GM19324 (cell line): ENCODE data around the gene STK17B.
"Not testable (repeated sequence)": the region's sequence is repeated elsewhere in the genome, so short reads cannot be mapped to it uniquely, and the experiment has no call there.

Source experiments
- ATAC-seq: cut with Tn5 transposase; IDR thresholded peaks from one replicate; pipeline ENCODE4 v1.9.1; 2021; ENCODE audit warnings: mild to moderate bottlenecking, moderate library complexity; ENCODE audit not compliant: unreplicated experiment, low FRiP score

The STK17B gene

GRCh38 chr2:196171248-196171871 is at the start of gene STK17B:
TSS of gene STK17B (minus strand) at chr2:196171578. CDS start at chr2:196163383, 8,195 bp downstream.
- peak; percentile 60 for ATAC-seq

- ATAC-seq, result no peak
Observed at GRCh38 chr2:196220671-196221070, 49.3 kb upstream of the STK17B start.

GRCh38 chr2:196219671-196220070 is 48.3 kb upstream of the STK17B start:
- ATAC-seq, result no peak

- ATAC-seq, result no peak
Observed at GRCh38 chr2:196218106-196218505, 46.7 kb upstream of the STK17B start.

GRCh38 chr2:196217116-196217515 is 45.7 kb upstream of the STK17B start:
- no peak for ATAC-seq

GRCh38 chr2:196215376-196215775 is 44.0 kb upstream of the STK17B start:
- no peak for ATAC-seq

- no peak for ATAC-seq
Observed at GRCh38 chr2:196214156-196214555, 42.8 kb upstream of the STK17B start.

GRCh38 chr2:196213252-196213980 is 42.0 kb upstream of the STK17B start:
- ATAC-seq, result no peak

- no peak for ATAC-seq
Observed at GRCh38 chr2:196208915-196209314, 37.5 kb upstream of the STK17B start.

GRCh38 chr2:196206804-196207203 is 35.4 kb upstream of the STK17B start:
- ATAC-seq, result no peak

GRCh38 chr2:196205881-196206435 is 34.6 kb upstream of the STK17B start:
- no peak for ATAC-seq

- no peak for ATAC-seq
Observed at GRCh38 chr2:196205011-196205766, 33.8 kb upstream of the STK17B start.

GRCh38 chr2:196201229-196202009 is 30.0 kb upstream of the STK17B start:
- ATAC-seq, result no peak

GRCh38 chr2:196200557-196200956 is 29.2 kb upstream of the STK17B start:
- ATAC-seq, result peak; percentile 92

- no peak for ATAC-seq
Observed at GRCh38 chr2:196195758-196196157, 24.4 kb upstream of the STK17B start.

GRCh38 chr2:196195302-196195701 is 23.9 kb upstream of the STK17B start:
- ATAC-seq, result no peak

GRCh38 chr2:196191541-196191940 is 20.2 kb upstream of the STK17B start:
- no peak for ATAC-seq

GRCh38 chr2:196187898-196188458 is 16.6 kb upstream of the STK17B start:
- no peak for ATAC-seq

- not testable (repeated sequence) for ATAC-seq
Observed at GRCh38 chr2:196187175-196187700, 15.9 kb upstream of the STK17B start.
